OCI-LY7 (cell line): ENCODE data around the gene FKBP9.

Experiments used
- CTCF ChIP-seq: fragments of 200-600 bp; sonication (generic); conservative IDR thresholded peaks from 2 replicates; pipeline ENCODE4 v1.5.1; 2014; ENCODE audit warnings: mild to moderate bottlenecking, antibody characterized with exemption, low read length, moderate library complexity, mixed read lengths
- EZH2phosphoT487 ChIP-seq: fragments of 200-600 bp; sonication (generic); IDR thresholded peaks from 2 replicates; pipeline ENCODE4 v1.6.1; 2018; ENCODE audit warnings: low read depth, borderline replicate concordance, mild to moderate bottlenecking, mixed run types, antibody characterized with exemption, low read length, moderate library complexity, mixed read lengths

GRCh38 chr7:32914184-32914583 is 43.1 kb upstream of the FKBP9 start:
- TF ChIP-seq CTCF, result no peak
- no peak for TF ChIP-seq EZH2phosphoT487
